GM12873 (cell line): ENCODE measurements around the gene TRAPPC3.

Source experiments
- CTCF ChIP-seq: IDR thresholded peaks from 2 replicates; pipeline ENCODE4 v1.5.1; 2012; ENCODE audit warnings: low read depth, mild to moderate bottlenecking, moderate library complexity, low read length, control low read depth; ENCODE audit not compliant: insufficient read depth; ENCODE audit errors: missing control alignments

The TRAPPC3 gene

GRCh38 chr1:36143424-36143823 is 5.9 kb downstream of the TRAPPC3 start:
- TF ChIP-seq CTCF = no peak

- TF ChIP-seq CTCF = no peak
These were observed 7.2 kb downstream of the TRAPPC3 start for GRCh38 chr1:36142121-36142520.

GRCh38 chr1:36139521-36139920 is 9.8 kb downstream of the TRAPPC3 start:
- no peak for TF ChIP-seq CTCF

GRCh38 chr1:36137776-36138175 is 11.5 kb downstream of the TRAPPC3 start:
- no peak for TF ChIP-seq CTCF

- no peak for TF ChIP-seq CTCF
These were observed 12.1 kb downstream of the TRAPPC3 start for GRCh38 chr1:36137226-36137625.

GRCh38 chr1:36136535-36136934 is 12.8 kb downstream of the TRAPPC3 start:
- no peak for TF ChIP-seq CTCF

- TF ChIP-seq CTCF = no peak
These were observed 13.5 kb downstream of the TRAPPC3 start for GRCh38 chr1:36135796-36136195.

- no peak for TF ChIP-seq CTCF
These were observed 14.0 kb downstream of the TRAPPC3 start for GRCh38 chr1:36135330-36135667.
